Lung (tissue), 12 donors: ENCODE data around the gene ITGB7. TPM values are rescaled to one million over a fixed set of nuclear protein-coding genes. Genes with fewer than 3 reads are reported as not detected.
A peak's percentile ranks its signal among the peaks of the same experiment; 100 is the strongest.

ENCODE experiments used
- ATAC-seq: fragments of 200-7000 bp; cut with Tn5 transposase; one replicate; pipeline ENCODE4 v1.9.1; 2020; ENCODE audit warnings: moderate number of reproducible peaks; ENCODE audit not compliant: insufficient read depth, low FRiP score
- DNase-seq, 3 donors: peaks; one replicate each; pipeline ENCODE4 v3.0.0-alpha.2; 2013 to 2017
- H3K27ac ChIP-seq, 2 donors: one replicate each; pipeline ENCODE4 v1.5.1; 2013; ENCODE audit warnings: mild to moderate bottlenecking in 2 of 2, moderate library complexity in 2 of 2, control low read depth in 1 of 2, inconsistent platforms in 1 of 2, low read depth in 1 of 2, low read length in 1 of 2
- H3K27me3 ChIP-seq, 3 donors: one replicate each; pipeline ENCODE4 v1.5.1; 2013; ENCODE audit warnings: low read length in 2 of 3; ENCODE audit not compliant: control insufficient read depth in 3 of 3, insufficient read depth in 3 of 3
- H3K36me3 ChIP-seq, 4 donors: one replicate each; pipeline ENCODE4 v1.5.1; 2013; ENCODE audit warnings: low read length in 4 of 4, mild to moderate bottlenecking in 1 of 4, moderate library complexity in 1 of 4; ENCODE audit not compliant: control insufficient read depth in 4 of 4, insufficient read depth in 4 of 4
- H3K4me1 ChIP-seq, 5 donors: one replicate each; pipeline ENCODE4 v1.5.1; 2013; ENCODE audit warnings: low read length in 5 of 5, mild to moderate bottlenecking in 2 of 5, moderate library complexity in 1 of 5; ENCODE audit not compliant: control insufficient read depth in 5 of 5, insufficient read depth in 5 of 5
- H3K4me3 ChIP-seq: one replicate; pipeline ENCODE4 v1.5.1; 2013; ENCODE audit warnings: mild to moderate bottlenecking, control low read depth, moderate library complexity
- H3K9ac ChIP-seq, 2 donors: one replicate each; pipeline ENCODE4 v1.5.1; 2013; ENCODE audit warnings: low read length in 2 of 2, control low read depth in 1 of 2; ENCODE audit not compliant: insufficient read depth in 1 of 2
- H3K9me3 ChIP-seq, 4 donors: one replicate each; pipeline ENCODE4 v1.5.1; 2013; ENCODE audit warnings: low read length in 3 of 4, mild to moderate bottlenecking in 1 of 4, moderate library complexity in 1 of 4; ENCODE audit not compliant: control insufficient read depth in 4 of 4, insufficient read depth in 3 of 4
- CTCF ChIP-seq: IDR thresholded peaks from 2 replicates; pipeline ENCODE4 v1.5.1; 2012; ENCODE audit warnings: mild to moderate bottlenecking; ENCODE audit errors: control extremely low read depth, extremely low read depth
- WGBS, 2 donors: extraction: QIAGEN DNeasy Blood & Tissue Kit; methylation state at CpG; one replicate each; pipeline ENCODE4 v1.1.7; 2013; 5-methylcytosine and 5-hydroxymethylcytosine counted together
- polyA plus RNA-seq, 2 donors: library from polyadenylated mRNA; stranded (reverse); fragments of 200-250 nt; gene quantifications; one replicate each; pipeline ENCODE4 v1.2.1, GENCODE V29; 2013
- total RNA-seq, 2 donors: library from RNA; depleted of rRNA in 1 of 2; stranded (reverse); fragments of >200 nt in 1 of 2; gene quantifications; one replicate each; pipeline ENCODE4 v1.2.1, GENCODE V29; 2014 to 2021
- donor health status: control.
- donor health status: control.
- donor health status: Bipolar disorder and iron deficiency.
- donor health status: healthy.
- donor health status: DM: yes; HTN: yes; CAD: no.

Gene ITGB7
- total and polyA plus RNA-seq, 4 donors, result 2.3 to 7.9 (median 5.0) TPM

- Histone ChIP-seq H3K9ac (peak overlapping the region in 1 of 2 donors; percentile 83), H3K27me3 (no peaks in the 10 kb centered on the region), H3K4me3 (no peak overlapping the region), H3K4me1 (peaks cover 0 to 49% (median 31%) of the 10 kb centered on the region in 5 donors), H3K9me3 (no peaks in the 10 kb centered on the region), H3K36me3 (peaks cover 0 to 17% (median 9%) of the 10 kb centered on the region in 4 donors), H3K27ac (peak overlapping the region in 1 of 2 donors; percentile 75)
- TF ChIP-seq CTCF, result no peak
- 46 to 79% methylated on average over 3 of the region's 3 CpGs for WGBS, 2 donors
- no peak for ATAC-seq
- no peak for DNase-seq
Measured at GRCh38 chr12:53217931-53218307, 10.9 kb upstream of the ITGB7 start.

GRCh38 chr12:53217051-53217930, 10.2 kb upstream of the ITGB7 start:
- ATAC-seq (no peak), DNase-seq (peak in 2 of 3 donors; percentile 45 to 54)
- H3K27me3 ChIP-seq, result no peaks in the 10 kb centered on the region
- peak overlapping the region in 1 of 2 donors; percentile 83 for H3K9ac ChIP-seq
- WGBS, 2 donors, result 29 to 37% methylated on average over 19 of the region's 19 CpGs
- TF ChIP-seq CTCF, result no peak
- H3K27ac ChIP-seq, result peak overlapping the region in 1 of 2 donors; percentile 75
- no peak overlapping the region for H3K4me3 ChIP-seq
- H3K4me1 ChIP-seq, result peaks cover 0 to 43% (median 25%) of the 10 kb centered on the region in 5 donors
- no peaks in the 10 kb centered on the region for H3K9me3 ChIP-seq
- H3K36me3 ChIP-seq, result peaks cover 0 to 20% (median 13%) of the 10 kb centered on the region in 4 donors

- DNase-seq (no peak), ATAC-seq (no peak)
- TF ChIP-seq CTCF, result no peak
- Histone ChIP-seq H3K27ac (peak overlapping the region; percentile 56 to 75), H3K9me3 (no peaks in the 10 kb centered on the region), H3K4me3 (no peak overlapping the region), H3K9ac (peak overlapping the region in 1 of 2 donors; percentile 61), H3K27me3 (no peaks in the 10 kb centered on the region), H3K36me3 (peaks cover 0 to 28% (median 25%) of the 10 kb centered on the region in 4 donors), H3K4me1 (peaks cover 0 to 38% (median 21%) of the 10 kb centered on the region in 5 donors)
- WGBS, 2 donors, result 89 to 90% methylated on average over 8 of the region's 8 CpGs
Measured at GRCh38 chr12:53215497-53215896, 8.4 kb upstream of the ITGB7 start.
